ENCODE measurements around the gene FGF6.
"Not testable (repeated sequence)": the region's sequence is repeated elsewhere in the genome, so short reads cannot be mapped to it uniquely, and the experiment has no call there.

FGF6 gene

GRCh38 chr12:4445156-4446101, at the start of gene FGF6:
Gene FGF6, minus strand, starts transcription at chr12:4445815. Its CDS starts 245 bp downstream, at chr12:4445570.
- DNase-seq (ENCODE audit: low read depth): no peak

- DNase-seq (ENCODE audit: low read depth): no peak
These were observed 45.4 kb upstream of the FGF6 start for GRCh38 chr12:4490973-4491372.

- DNase-seq (ENCODE audit: low read depth): no peak
These were observed 43.9 kb upstream of the FGF6 start for GRCh38 chr12:4489556-4489955.

- DNase-seq (ENCODE audit: low read depth): no peak
These were observed 41.4 kb upstream of the FGF6 start for GRCh38 chr12:4486980-4487379.

GRCh38 chr12:4486049-4486699, 40.6 kb upstream of the FGF6 start:
- no peak for DNase-seq (ENCODE audit: low read depth)

- DNase-seq (ENCODE audit: low read depth): no peak
These were observed 38.5 kb upstream of the FGF6 start for GRCh38 chr12:4483885-4484823.

GRCh38 chr12:4482936-4483335, 37.3 kb upstream of the FGF6 start:
- DNase-seq (ENCODE audit: low read depth): no peak

GRCh38 chr12:4478933-4479332, 33.3 kb upstream of the FGF6 start:
- no peak for DNase-seq (ENCODE audit: low read depth)

GRCh38 chr12:4477129-4477528, 31.5 kb upstream of the FGF6 start:
- no peak for DNase-seq (ENCODE audit: low read depth)

GRCh38 chr12:4472046-4472445, 26.4 kb upstream of the FGF6 start:
- no peak for DNase-seq (ENCODE audit: low read depth)

- DNase-seq (ENCODE audit: low read depth): no peak
These were observed 25.6 kb upstream of the FGF6 start for GRCh38 chr12:4471256-4471655.

GRCh38 chr12:4468994-4469393, 23.4 kb upstream of the FGF6 start:
- no peak for DNase-seq (ENCODE audit: low read depth)

- DNase-seq (ENCODE audit: low read depth): no peak
These were observed 15.1 kb upstream of the FGF6 start for GRCh38 chr12:4460761-4461160.

GRCh38 chr12:4455849-4456248, 10.2 kb upstream of the FGF6 start:
- not testable (repeated sequence) for DNase-seq (ENCODE audit: low read depth)

- no peak for DNase-seq (ENCODE audit: low read depth)
These were observed 8.8 kb upstream of the FGF6 start for GRCh38 chr12:4454315-4454860.

- no peak for DNase-seq (ENCODE audit: low read depth)
These were observed 6.1 kb upstream of the FGF6 start for GRCh38 chr12:4451694-4452093.

- DNase-seq (ENCODE audit: low read depth): no peak
These were observed 5.0 kb upstream of the FGF6 start for GRCh38 chr12:4450551-4451112.

- DNase-seq (ENCODE audit: low read depth): no peak
These were observed 4.2 kb upstream of the FGF6 start for GRCh38 chr12:4449851-4450221.

- DNase-seq (ENCODE audit: low read depth): no peak
These were observed 3.6 kb upstream of the FGF6 start for GRCh38 chr12:4448943-4449850.

GRCh38 chr12:4448371-4448940, 2.8 kb upstream of the FGF6 start:
- no peak for DNase-seq (ENCODE audit: low read depth)
